Fibroblast of mammary gland (primary cell): ENCODE results near the gene DIAPH1.

Source experiments
- DNase-seq: peaks from one replicate; pipeline ENCODE4 v3.0.0-alpha.2; 2010; ENCODE audit warnings: low read depth
- H3K4me3 ChIP-seq: 2 replicates; pipeline ENCODE4 v1.5.1; 2011; ENCODE audit warnings: low read depth, mild to moderate bottlenecking, low read length, moderate library complexity; ENCODE audit not compliant: control insufficient read depth
- CTCF ChIP-seq: conservative IDR thresholded peaks from 2 replicates; pipeline ENCODE4 v1.5.1; 2011; ENCODE audit warnings: low read depth, low read length, inconsistent platforms; ENCODE audit not compliant: control insufficient read depth, insufficient read depth

Gene DIAPH1

DNA sequence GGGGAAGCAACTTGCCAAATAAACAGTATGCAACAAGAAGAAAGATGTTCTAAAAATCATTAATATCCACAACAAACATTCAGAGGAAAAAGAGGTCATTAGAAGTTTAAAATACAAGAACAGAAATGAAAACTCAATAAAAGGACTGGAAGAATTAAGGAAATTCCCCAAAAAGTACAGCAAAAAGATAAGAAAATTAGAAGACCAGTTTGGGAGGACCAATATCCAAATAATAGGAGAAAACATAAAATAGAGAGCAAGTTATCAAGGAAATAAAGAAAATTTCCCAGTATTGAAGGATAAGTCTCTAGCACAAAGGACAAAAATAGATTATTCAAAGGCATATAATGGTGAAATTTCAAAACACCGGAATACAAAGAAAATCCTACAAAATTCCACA lies 21.9 kb downstream of the DIAPH1 start:
- DNase-seq = no peak
- no peak overlapping the region for H3K4me3 ChIP-seq
- TF ChIP-seq CTCF = no peak

GRCh38 chr5:141590127-141590526 lies 28.7 kb downstream of the DIAPH1 start:
- no peak for TF ChIP-seq CTCF
- DNase-seq = no peak
- no peak overlapping the region for H3K4me3 ChIP-seq

DNA sequence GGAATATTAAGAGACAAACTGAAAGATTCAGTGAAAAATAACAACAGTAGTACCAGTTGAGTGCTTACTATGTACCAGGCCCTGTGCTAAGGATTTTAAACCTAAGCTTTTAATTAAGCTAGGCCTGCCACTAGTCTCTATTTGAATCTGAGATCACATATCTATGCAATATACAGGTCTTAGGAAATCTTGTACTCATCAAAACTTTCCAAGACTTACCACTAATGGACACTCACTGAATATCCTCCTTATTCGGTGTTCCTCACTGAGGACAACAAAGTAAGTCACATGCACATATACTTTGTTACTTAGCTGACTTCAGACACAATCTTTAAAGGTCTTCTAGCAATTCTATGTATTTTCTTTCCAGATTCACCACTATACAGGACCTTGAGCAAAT lies 32.6 kb downstream of the DIAPH1 start:
- DNase-seq = no peak
- TF ChIP-seq CTCF = no peak
- H3K4me3 ChIP-seq = no peak overlapping the region

- no peak overlapping the region for H3K4me3 ChIP-seq
- TF ChIP-seq CTCF = no peak
- no peak for DNase-seq
These were observed 33.2 kb downstream of the DIAPH1 start for GRCh38 chr5:141585594-141585993.

- no peak overlapping the region for H3K4me3 ChIP-seq
- DNase-seq = no peak
- no peak for TF ChIP-seq CTCF
These were observed 44.7 kb downstream of the DIAPH1 start for GRCh38 chr5:141574122-141574510.

GRCh38 chr5:141573489-141574121 lies 45.2 kb downstream of the DIAPH1 start:
- TF ChIP-seq CTCF = no peak
- DNase-seq = no peak
- H3K4me3 ChIP-seq = no peak overlapping the region

GRCh38 chr5:141570655-141571054 lies 48.1 kb downstream of the DIAPH1 start:
- DNase-seq = no peak
- no peak for TF ChIP-seq CTCF
- no peak overlapping the region for H3K4me3 ChIP-seq
